Mesendoderm (in vitro differentiated cells): ENCODE results near the gene OS9.
A peak's percentile ranks its signal among the peaks of the same experiment; 100 is the strongest.

Source experiments
- DNase-seq: peaks from one replicate; pipeline ENCODE4 v3.0.0; 2013
- H2AK5ac ChIP-seq: 2 replicates; pipeline ENCODE4 v1.6.1; 2013; ENCODE audit warnings: low read length, inconsistent platforms
- H2BK120ac ChIP-seq: 2 replicates; pipeline ENCODE4 v1.6.1; 2013; ENCODE audit warnings: low read depth, mild to moderate bottlenecking, low read length, moderate library complexity, mixed read lengths
- H2BK15ac ChIP-seq: replicated peaks from 2 replicates; pipeline ENCODE4 v1.6.1; 2013; ENCODE audit warnings: low read depth, mild to moderate bottlenecking, moderate library complexity
- H2BK5ac ChIP-seq: 2 replicates; pipeline ENCODE4 v1.6.1; 2013; ENCODE audit warnings: low read length, inconsistent platforms
- H3K18ac ChIP-seq: 2 replicates; pipeline ENCODE4 v1.6.1; 2013; ENCODE audit warnings: mild to moderate bottlenecking, low read length, mixed read lengths
- H3K23ac ChIP-seq: one replicate; pipeline ENCODE4 v1.6.1; 2013; ENCODE audit warnings: low read length
- H3K27ac ChIP-seq: 2 replicates; pipeline ENCODE4 v1.5.1; 2013; ENCODE audit warnings: low read depth, mild to moderate bottlenecking, inconsistent platforms, low read length, moderate library complexity
- H3K27me3 ChIP-seq: 2 replicates; pipeline ENCODE4 v1.6.1; 2013; ENCODE audit warnings: low read length, control low read depth, mild to moderate bottlenecking, inconsistent platforms; ENCODE audit not compliant: insufficient read depth, poor library complexity
- H3K36me3 ChIP-seq: 2 replicates; pipeline ENCODE4 v1.6.1; 2013; ENCODE audit warnings: low read length, inconsistent platforms; ENCODE audit not compliant: control insufficient read depth, insufficient read depth
- H3K4ac ChIP-seq: one replicate; pipeline ENCODE4 v1.6.1; 2013; ENCODE audit warnings: low read depth, mild to moderate bottlenecking, low read length, moderate library complexity
- H3K4me1 ChIP-seq: 2 replicates; pipeline ENCODE4 v1.6.1; 2013; ENCODE audit warnings: low read depth, low read length, inconsistent platforms; ENCODE audit not compliant: control insufficient read depth
- H3K4me2 ChIP-seq: 2 replicates; pipeline ENCODE4 v1.6.1; 2013; ENCODE audit warnings: low read length
- H3K4me3 ChIP-seq: 2 replicates; pipeline ENCODE4 v1.5.1; 2013; ENCODE audit warnings: mild to moderate bottlenecking, low read length
- H3K56ac ChIP-seq: one replicate; pipeline ENCODE4 v1.6.1; 2013; ENCODE audit warnings: low read length
- H3K79me1 ChIP-seq: 2 replicates; pipeline ENCODE4 v1.6.1; 2013; ENCODE audit warnings: low read length, inconsistent platforms
- H3K79me2 ChIP-seq: 2 replicates; pipeline ENCODE4 v1.6.1; 2013; ENCODE audit warnings: mild to moderate bottlenecking, low read length; ENCODE audit not compliant: control insufficient read depth, insufficient read depth
- H3K9ac ChIP-seq: 2 replicates; pipeline ENCODE4 v1.6.1; 2013; ENCODE audit warnings: low read length, inconsistent platforms
- H4K5ac ChIP-seq: one replicate; pipeline ENCODE4 v1.6.1; 2013; ENCODE audit warnings: low read length
- H4K8ac ChIP-seq: one replicate; pipeline ENCODE4 v1.6.1; 2013; ENCODE audit warnings: low read depth, mild to moderate bottlenecking, control low read depth, low read length, moderate library complexity
- WGBS: extraction: QIAGEN DNeasy Blood & Tissue Kit; methylation state at CpG from one replicate; pipeline ENCODE4 v1.1.7; 2013; ENCODE audit warnings: low lambda C conversion rate, missing lambda C conversion rate; ENCODE audit not compliant: insufficient coverage; ENCODE audit errors: extremely low coverage; 5-methylcytosine and 5-hydroxymethylcytosine counted together

The OS9 gene

DNA sequence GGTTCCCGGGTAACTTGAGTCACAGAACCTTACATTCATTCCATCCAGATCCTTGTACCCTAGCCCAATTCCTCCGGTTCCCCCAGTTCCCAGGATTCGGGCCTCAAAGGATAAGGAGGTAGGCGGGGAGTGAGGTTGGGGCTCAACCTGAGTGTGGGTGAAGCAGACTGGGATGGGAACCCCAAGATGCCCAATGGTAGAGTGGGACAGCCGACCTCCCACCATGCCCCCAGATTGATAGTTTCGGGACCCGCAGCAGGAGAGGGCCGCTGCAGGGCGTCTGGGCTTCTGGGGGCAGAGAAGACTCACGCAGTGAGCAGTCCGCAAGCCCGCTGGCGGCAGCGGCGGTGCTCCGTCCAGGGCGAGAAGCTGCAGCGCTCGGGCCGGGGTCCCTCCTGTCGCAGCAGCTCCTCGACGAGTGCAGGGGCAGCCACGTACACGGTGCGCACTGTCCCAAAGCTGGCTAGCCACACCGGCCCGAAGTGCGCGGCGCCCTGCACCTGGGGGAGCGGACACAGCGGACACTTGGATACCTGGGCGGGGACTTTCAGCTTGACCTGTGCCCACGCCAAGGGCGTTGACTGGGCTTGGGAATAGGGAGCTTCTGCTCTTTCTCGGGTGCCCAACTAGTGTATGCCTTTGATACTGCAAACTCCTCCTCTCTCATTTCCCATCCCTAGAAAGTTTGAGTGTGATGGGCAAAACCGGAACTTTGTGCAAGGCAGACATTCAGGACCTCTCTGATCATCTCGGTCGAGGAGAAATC is 71.9 kb downstream of the OS9 start:
- peaks cover 19% of the 10 kb centered on the region for H3K27me3 ChIP-seq
- H3K4me1 ChIP-seq = peaks cover 9% of the 10 kb centered on the region

DNA sequence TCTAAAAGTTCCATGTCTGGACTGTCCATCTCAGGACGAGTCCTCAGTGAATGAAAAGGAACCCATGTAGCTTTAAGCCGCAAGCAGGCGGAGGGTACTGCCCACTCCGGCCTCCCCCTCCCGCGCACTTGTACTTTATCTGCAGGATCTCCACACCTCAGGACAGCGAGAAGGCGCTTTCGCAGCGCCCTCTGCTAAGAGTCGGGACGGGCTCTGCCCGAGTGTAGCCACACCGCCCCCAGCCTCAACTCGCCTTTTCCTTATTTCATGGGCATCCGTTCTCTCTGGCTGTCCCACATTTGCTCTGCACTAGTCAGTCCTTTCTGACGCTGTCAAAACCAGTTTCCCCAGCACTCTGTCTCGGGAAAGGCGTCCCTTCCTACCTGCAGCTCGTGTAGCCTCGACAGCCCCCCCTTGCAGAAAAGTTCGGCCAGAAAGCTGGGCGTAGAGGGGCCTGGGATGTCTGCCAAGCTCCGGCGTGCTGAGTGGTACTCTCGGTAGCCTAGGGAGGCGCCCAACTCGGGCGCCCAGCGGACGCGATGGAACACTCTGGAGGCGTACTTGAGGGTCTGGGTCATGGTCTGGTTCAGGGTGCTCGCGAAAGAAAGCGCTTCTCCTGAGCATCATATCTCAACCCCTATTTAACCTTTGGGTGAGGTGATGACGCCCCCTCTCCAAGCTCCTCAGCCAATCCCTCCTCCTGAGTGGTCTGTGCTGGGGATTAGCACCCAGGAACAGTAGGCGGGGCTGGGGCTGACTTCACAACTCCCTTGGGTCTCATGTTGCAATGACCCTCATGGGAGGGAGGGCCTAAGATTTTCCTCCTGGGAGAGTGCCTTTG is 72.8 kb downstream of the OS9 start, which contains the start of gene CYP27B1:
Gene CYP27B1 (minus strand): TSS at position 615 of the 841 bp plus-strand sequence. CDS start 37 bp downstream, at position 578.
- Histone ChIP-seq H3K36me3 (peaks cover 2% of the 10 kb centered on the region), H3K4me3 (no peak within 1 kb of the TSS), H4K8ac (no peak within 1 kb of the TSS), H3K56ac (peak within 1 kb of the TSS; percentile 66), H2BK120ac (no peak within 1 kb of the TSS), H3K4me2 (peak within 1 kb of the TSS; percentile 28), H3K4ac (no peak within 1 kb of the TSS), H2BK5ac (no peak within 1 kb of the TSS), H3K27ac (no peak within 1 kb of the TSS), H3K9ac (peak within 1 kb of the TSS; percentile 38), H3K23ac (no peak within 1 kb of the TSS), H2AK5ac (no peak within 1 kb of the TSS), H3K27me3 (peaks cover 19% of the 10 kb centered on the region), H3K18ac (no peak within 1 kb of the TSS), H3K79me2 (peaks cover 3% of the 10 kb centered on the region), H4K5ac (no peak within 1 kb of the TSS), H2BK15ac (no peak within 1 kb of the TSS), H3K79me1 (peaks cover 8% of the 10 kb centered on the region), H3K4me1 (peaks cover 9% of the 10 kb centered on the region)
- DNase-seq = peak; percentile 81
- no CpG with 5 or more reads among the region's 38 CpGs for WGBS

More for the DNA sequence above, 71.9 kb downstream of the OS9 start:
- Histone ChIP-seq H3K18ac (no peak overlapping the region), H4K5ac (no peak overlapping the region), H3K27ac (no peak overlapping the region), H2AK5ac (no peak overlapping the region), H3K4me3 (no peak overlapping the region), H3K9ac (peak overlapping the region; percentile 51), H3K56ac (peak overlapping the region; percentile 66), H4K8ac (no peak overlapping the region), H2BK15ac (no peak overlapping the region), H2BK120ac (no peak overlapping the region), H2BK5ac (no peak overlapping the region), H3K36me3 (peaks cover 2% of the 10 kb centered on the region), H3K4ac (no peak overlapping the region), H3K79me1 (peaks cover 4% of the 10 kb centered on the region), H3K79me2 (no peaks in the 10 kb centered on the region), H3K4me2 (peak overlapping the region; percentile 28), H3K23ac (no peak overlapping the region)
- WGBS = no CpG with 5 or more reads among the region's 40 CpGs
- DNase-seq = no peak

DNA sequence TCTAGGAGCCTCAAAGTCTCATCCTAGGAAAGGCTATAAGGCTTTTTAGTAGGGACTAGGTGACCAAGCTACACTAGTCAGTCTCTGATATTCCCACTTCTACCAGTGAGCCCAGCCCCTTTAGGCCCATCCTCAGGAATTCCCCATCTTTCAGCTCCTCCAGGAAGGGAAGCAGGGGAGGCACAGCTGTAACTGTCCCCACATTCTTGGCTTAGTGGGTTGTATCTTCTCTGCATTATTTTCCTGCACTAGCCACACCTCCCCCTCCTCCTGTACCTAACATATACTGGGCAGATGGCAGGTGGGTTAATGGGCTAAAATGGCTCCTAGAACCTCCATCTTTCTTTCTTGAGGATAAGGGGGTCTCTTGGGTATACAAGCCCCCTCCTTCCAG is 73.4 kb downstream of the OS9 start:
- no peak overlapping the region for H3K4me2 ChIP-seq
- peaks cover 2% of the 10 kb centered on the region for H3K36me3 ChIP-seq
- H3K4ac ChIP-seq = no peak overlapping the region
- no peak overlapping the region for H3K56ac ChIP-seq
- no peak for DNase-seq
- H3K9ac ChIP-seq = no peak overlapping the region
- H4K8ac ChIP-seq = no peak overlapping the region
- no peak overlapping the region for H3K23ac ChIP-seq
- peaks cover 9% of the 10 kb centered on the region for H3K4me1 ChIP-seq
- H3K18ac ChIP-seq = no peak overlapping the region
- no peak overlapping the region for H2AK5ac ChIP-seq
- peaks cover 19% of the 10 kb centered on the region for H3K27me3 ChIP-seq
- no peak overlapping the region for H2BK15ac ChIP-seq
- no peak overlapping the region for H2BK5ac ChIP-seq
- H2BK120ac ChIP-seq = no peak overlapping the region
- peaks cover 8% of the 10 kb centered on the region for H3K79me1 ChIP-seq
- H3K27ac ChIP-seq = no peak overlapping the region
- no peak overlapping the region for H4K5ac ChIP-seq
- H3K4me3 ChIP-seq = no peak overlapping the region
- H3K79me2 ChIP-seq = peaks cover 3% of the 10 kb centered on the region

DNA sequence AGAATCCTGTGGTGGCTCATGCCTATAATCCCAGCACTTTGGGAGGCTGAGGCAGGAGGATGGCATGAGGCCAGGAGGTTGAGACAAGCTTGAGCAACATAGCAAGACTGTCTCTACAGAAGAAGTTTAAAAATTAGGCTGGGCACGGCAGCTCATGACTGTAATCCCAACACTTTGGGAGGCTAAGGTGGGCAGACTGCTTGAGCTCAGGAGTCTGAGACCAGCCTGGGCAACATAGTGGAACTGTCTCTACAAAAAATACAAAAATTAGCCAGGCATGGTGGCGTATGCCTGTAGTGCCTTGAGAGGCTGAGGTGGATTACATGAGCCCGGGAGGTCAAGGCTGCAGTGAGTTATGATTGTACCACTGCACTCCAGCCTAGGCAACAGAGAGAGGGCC is 73.9 kb downstream of the OS9 start:
- peaks cover 9% of the 10 kb centered on the region for H3K4me1 ChIP-seq
- H3K79me2 ChIP-seq = peaks cover 3% of the 10 kb centered on the region
- H2BK15ac ChIP-seq = no peak overlapping the region
- H3K56ac ChIP-seq = no peak overlapping the region
- H4K5ac ChIP-seq = no peak overlapping the region
- no peak overlapping the region for H2BK120ac ChIP-seq
- H3K18ac ChIP-seq = no peak overlapping the region
- no peak overlapping the region for H3K4me2 ChIP-seq
- H3K23ac ChIP-seq = no peak overlapping the region
- no peak overlapping the region for H2BK5ac ChIP-seq
- H3K79me1 ChIP-seq = peaks cover 8% of the 10 kb centered on the region
- no peak overlapping the region for H3K9ac ChIP-seq
- H3K27ac ChIP-seq = no peak overlapping the region
- peaks cover 2% of the 10 kb centered on the region for H3K36me3 ChIP-seq
- WGBS = no CpG with 5 or more reads among the region's 3 CpGs
- no peak for DNase-seq
- no peak overlapping the region for H2AK5ac ChIP-seq
- H4K8ac ChIP-seq = no peak overlapping the region
- no peak overlapping the region for H3K4me3 ChIP-seq
- peaks cover 19% of the 10 kb centered on the region for H3K27me3 ChIP-seq
- no peak overlapping the region for H3K4ac ChIP-seq

DNA sequence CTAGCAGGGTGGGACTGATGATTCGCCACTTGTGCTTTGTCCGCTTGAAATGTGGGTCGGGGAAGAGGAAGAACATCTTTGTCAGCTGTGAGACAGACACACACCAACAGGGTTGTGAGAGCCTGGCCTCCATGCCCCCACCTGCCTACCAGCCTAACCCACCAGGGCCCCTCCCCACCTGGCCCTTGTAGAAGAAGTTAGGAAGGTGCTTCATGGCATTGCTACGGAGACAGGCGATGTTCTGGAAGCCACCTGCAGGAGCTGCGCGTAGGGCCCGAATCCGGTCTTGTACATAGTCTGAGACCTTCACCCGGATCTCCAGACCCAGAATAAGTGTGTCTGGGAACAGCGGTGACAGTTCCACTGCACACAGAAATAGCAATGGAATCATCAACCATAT is 75.7 kb downstream of the OS9 start:
- H3K4ac ChIP-seq = no peak overlapping the region
- H3K23ac ChIP-seq = no peak overlapping the region
- H3K9ac ChIP-seq = no peak overlapping the region
- H4K8ac ChIP-seq = no peak overlapping the region
- H2BK5ac ChIP-seq = no peak overlapping the region
- no peak overlapping the region for H2AK5ac ChIP-seq
- H3K79me2 ChIP-seq = peaks cover 3% of the 10 kb centered on the region
- no peak overlapping the region for H3K18ac ChIP-seq
- WGBS = no CpG with 5 or more reads among the region's 11 CpGs
- H2BK15ac ChIP-seq = no peak overlapping the region
- H3K4me2 ChIP-seq = no peak overlapping the region
- H3K4me1 ChIP-seq = peaks cover 9% of the 10 kb centered on the region
- no peak overlapping the region for H2BK120ac ChIP-seq
- H3K79me1 ChIP-seq = peaks cover 8% of the 10 kb centered on the region
- H3K36me3 ChIP-seq = peaks cover 2% of the 10 kb centered on the region
- H3K27ac ChIP-seq = no peak overlapping the region
- peaks cover 12% of the 10 kb centered on the region for H3K27me3 ChIP-seq
- H4K5ac ChIP-seq = no peak overlapping the region
- no peak overlapping the region for H3K4me3 ChIP-seq
- no peak for DNase-seq
- H3K56ac ChIP-seq = no peak overlapping the region
